KOPT-K1 (cell line): ENCODE results near the gene RAB37.

Experiments
- H3K27ac ChIP-seq: fragments of 200-600 bp; sonication (generic); 2 replicates; pipeline ENCODE4 v1.5.1; 2016; ENCODE audit warnings: antibody characterized with exemption, mild to moderate bottlenecking, low read depth, low read length; ENCODE audit not compliant: poor library complexity, severe bottlenecking
- H3K36me3 ChIP-seq: fragments of 200-600 bp; sonication (generic); 2 replicates; pipeline ENCODE4 v1.5.1; 2017; ENCODE audit warnings: antibody characterized with exemption, mild to moderate bottlenecking, low read length, moderate library complexity; ENCODE audit not compliant: insufficient read depth
- H3K9me3 ChIP-seq: fragments of 200-600 bp; sonication (generic); 2 replicates; pipeline ENCODE4 v1.5.1; 2017; ENCODE audit warnings: antibody characterized with exemption, low read length, mild to moderate bottlenecking; ENCODE audit not compliant: insufficient read depth, poor library complexity, severe bottlenecking

RAB37 gene

DNA sequence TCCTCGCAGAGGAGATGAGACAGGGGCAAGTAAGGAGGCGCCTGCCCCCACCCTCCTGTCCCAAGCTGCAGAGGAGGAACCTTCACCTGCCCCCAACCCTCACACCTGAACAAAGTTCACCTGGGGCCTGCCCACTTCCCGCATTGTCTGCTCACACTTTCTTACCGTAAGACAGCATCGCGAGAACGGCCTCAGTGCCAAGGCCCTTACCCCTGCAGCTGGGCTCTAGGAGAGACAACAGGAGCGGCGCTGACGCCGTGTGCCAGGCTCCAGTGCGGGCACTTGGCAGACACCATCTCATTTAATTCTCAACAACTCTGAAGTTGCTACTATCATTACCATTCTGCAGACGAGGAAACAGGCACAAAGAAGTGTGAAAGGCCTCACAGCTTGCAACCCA is 35.0 kb downstream of the RAB37 start:
- Histone ChIP-seq H3K36me3 (peaks cover 70% of the 10 kb centered on the region), H3K27ac (no peak overlapping the region)

DNA sequence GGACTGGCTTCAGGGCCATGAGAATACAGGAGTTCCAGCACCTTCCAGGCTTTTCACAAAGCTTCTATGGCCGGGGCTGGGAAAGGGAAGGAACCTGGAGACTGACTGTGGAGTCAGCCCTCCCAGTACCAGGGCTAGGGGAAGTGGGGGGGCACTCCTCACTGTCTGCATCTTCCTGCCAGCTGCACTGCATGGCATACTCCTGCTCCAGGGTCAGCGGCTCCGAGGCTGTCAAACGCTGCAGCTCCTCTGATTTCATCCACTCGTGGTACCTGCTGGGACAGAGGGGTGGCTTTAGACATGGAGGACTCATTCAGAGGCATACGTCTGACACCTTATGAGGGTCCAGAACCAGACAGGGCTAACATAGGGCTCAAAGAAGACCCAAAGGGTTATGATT is 36.4 kb downstream of the RAB37 start:
- no peak overlapping the region for H3K27ac ChIP-seq
- peaks cover 57% of the 10 kb centered on the region for H3K36me3 ChIP-seq
- H3K9me3 ChIP-seq = no peaks in the 10 kb centered on the region

More for the DNA sequence above, 35.0 kb downstream of the RAB37 start:
- H3K9me3 ChIP-seq = no peaks in the 10 kb centered on the region

DNA sequence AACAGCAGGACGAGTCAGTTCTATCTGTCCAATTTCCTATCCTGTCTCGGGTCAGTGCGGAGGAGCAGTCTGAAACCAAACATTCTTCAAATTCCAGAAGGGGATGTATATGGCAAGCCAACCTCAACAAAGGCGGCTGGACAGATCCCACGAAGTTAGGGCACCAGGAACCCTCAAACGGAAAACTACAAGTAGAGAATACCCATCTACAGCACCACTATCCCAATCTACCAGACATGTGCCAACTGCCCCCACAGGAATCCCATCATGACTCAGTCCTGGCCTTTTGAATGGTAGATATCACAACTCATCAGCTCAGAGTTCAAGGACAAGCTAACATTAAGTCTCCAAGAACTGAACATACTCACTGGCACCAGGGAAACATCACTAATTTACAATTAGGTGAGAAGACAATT is 36.8 kb downstream of the RAB37 start:
- peaks cover 55% of the 10 kb centered on the region for H3K36me3 ChIP-seq
- no peaks in the 10 kb centered on the region for H3K9me3 ChIP-seq
- no peak overlapping the region for H3K27ac ChIP-seq

DNA sequence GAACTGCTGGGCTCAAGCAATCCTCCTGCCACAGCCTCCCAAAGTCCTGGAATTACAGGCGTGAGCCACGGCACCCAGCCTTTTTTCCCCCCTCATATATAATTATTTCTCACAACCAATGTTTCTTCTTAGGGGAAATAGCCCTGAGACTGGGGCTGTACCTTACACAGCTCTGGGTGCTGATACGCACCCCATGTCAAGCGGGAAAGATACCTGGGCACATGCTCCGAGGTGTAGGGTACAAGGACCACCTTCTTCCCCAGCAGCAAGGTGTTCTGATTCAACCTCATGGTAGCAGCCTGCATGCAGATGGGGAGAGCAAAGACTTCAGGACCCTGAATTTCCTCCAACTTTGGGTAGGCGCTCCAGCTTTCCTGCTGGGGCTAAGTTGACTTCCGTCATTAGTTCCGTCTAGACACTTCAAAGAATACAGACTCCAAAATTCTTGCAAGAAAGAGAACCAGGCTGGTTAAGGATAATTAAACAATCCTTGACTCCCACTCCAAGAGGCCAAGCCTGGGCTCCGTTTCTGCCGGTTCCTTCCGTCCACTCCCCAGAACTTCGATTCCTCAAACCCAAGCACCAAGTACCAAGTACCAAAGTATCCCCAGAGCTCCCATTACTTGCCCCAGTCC is 38.5 kb downstream of the RAB37 start:
- H3K9me3 ChIP-seq = no peaks in the 10 kb centered on the region
- H3K36me3 ChIP-seq = peaks cover 55% of the 10 kb centered on the region
- H3K27ac ChIP-seq = peak overlapping the region; percentile 68

DNA sequence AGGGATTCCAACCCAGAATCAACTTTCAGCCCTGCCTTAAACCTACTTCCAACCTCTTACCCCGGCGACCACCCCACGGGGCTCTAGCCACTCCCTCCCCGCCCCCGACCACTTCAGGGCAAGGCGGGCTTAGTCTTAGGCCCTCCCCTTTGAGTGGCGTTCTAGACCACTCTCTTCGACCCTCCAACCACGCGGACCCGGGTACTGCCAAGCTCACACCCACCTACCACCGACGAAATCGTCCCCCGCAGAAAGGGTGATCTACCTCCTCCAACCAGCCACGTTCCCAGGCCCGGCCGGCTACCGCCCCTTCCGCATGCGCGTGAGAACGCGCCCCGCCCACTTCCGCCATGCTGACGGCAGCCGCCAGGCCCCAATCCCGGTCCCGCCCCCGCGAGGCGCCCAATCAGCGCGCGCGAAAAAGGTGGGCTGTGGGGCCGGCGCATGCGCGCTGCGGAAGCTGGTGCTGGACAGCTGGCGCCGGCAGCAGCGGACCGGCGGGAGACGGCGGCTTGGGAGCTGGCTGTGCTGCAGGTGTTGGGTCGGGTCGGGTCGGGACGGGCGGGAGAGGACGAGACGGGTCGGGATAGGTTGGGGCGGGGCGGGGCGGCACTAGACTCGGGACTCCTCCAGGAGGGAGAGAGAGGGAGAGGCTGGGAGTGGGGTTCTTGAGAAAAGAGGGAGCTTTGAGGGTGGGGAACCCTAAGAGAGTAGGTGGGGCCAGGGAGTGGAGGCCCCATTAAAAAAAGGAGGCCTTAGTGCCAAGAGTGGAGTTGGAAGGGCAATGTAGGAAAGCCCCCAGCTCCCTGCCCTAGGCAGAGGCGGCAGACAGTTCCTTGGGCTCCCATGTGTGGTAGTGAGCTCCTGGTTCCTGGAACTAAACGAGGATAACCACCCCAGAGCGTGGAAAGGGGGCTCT is 39.2 kb downstream of the RAB37 start, which contains the start of gene NAT9:
NAT9 (minus strand) TSS at position 302 of the 919 bp plus-strand sequence. CDS start 647 bp downstream, outside the sequence.
- Histone ChIP-seq H3K9me3 (no peaks in the 10 kb centered on the region), H3K36me3 (peaks cover 53% of the 10 kb centered on the region), H3K27ac (peak within 1 kb of the TSS; percentile 68)

DNA sequence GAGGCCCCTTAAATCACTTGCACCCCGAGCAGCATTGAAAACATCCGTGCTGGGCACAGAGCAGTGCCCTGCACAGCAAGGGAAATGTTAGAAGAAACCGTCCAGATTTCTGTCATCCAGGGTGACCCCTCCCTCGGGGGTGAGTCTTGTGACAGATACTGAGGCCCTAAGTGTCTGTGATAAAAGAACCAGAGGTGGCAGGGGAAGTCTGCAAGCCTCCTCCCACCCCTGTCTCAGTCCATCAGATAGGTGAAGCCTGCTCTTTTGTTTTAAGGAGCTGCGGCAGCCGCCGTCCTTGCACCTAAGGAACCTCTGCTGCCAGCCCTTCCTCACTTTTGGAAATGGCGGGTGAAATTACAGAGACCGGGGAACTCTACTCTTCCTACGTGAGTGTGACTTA is 39.9 kb downstream of the RAB37 start:
- no peaks in the 10 kb centered on the region for H3K9me3 ChIP-seq
- H3K27ac ChIP-seq = peak overlapping the region; percentile 68
- peaks cover 53% of the 10 kb centered on the region for H3K36me3 ChIP-seq

DNA sequence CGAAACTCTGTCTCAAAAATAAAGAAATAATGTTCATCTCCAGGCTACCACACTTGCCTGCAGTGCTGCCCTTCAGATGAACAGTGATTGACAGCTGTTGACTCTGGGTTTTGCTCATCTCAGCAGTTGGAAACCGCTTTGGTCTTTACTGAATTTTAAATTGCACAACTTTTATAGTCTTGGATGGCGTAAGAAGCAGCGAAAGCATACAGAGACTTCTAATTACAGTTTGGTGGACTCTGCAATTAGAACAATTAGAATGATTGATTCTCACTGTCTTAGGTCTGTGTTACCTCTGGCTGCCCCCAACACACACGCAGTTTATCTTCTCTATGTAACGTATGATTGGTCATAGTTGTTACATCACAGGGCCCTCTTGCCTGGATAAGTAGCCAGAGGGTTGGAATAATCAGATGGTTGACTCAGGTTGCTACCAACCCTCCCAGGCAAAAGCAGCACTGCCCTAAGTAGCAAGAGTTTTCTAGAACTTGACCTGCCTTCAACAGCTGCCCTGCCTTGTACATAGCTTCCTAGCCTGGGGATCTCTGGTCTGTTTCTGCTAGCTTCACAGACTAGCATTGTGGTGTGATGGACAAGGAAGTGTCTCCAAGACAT is 41.0 kb downstream of the RAB37 start:
- Histone ChIP-seq H3K36me3 (peaks cover 53% of the 10 kb centered on the region), H3K9me3 (no peaks in the 10 kb centered on the region), H3K27ac (no peak overlapping the region)

DNA sequence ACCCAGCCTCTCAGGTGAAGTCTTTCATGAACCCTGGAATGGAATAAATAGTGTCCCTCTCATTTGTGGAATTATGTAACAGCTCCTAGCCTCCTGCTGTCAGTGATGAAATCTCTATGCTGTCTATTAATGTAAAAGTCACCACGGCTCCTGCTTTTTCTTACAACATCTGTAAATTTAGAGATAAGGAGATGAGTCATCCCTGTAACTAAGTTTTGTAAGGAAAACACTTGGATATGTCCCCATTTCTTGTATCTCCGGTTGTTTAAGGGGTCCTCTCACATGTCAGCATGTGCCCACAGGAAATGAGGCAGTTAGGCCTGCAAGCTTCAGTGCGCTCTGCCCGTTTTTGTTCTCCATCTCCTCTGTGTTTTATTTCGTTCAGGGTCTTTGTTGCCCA is 41.9 kb downstream of the RAB37 start:
- Histone ChIP-seq H3K27ac (no peak overlapping the region), H3K9me3 (no peaks in the 10 kb centered on the region), H3K36me3 (peaks cover 48% of the 10 kb centered on the region)

DNA sequence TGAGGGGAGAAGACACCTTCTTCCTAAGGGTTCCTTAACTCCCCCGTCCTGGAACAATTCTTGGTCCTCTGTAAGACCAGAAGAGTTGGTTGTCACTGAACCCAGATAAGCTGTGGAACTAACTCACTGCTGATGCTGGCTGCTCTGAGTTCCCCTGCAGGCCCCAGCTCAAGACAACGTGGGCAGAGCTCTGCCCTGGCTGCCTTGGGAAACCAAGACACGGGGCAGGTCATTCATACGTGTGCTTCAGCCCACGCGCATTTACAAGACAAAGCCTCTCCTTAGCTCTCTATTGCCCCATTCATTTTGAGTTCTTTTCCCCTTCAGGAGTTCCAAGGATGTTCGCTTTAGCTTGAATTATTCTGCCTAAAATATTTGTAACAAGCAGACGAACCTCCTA is 42.4 kb downstream of the RAB37 start:
- Histone ChIP-seq H3K27ac (no peak overlapping the region), H3K9me3 (no peaks in the 10 kb centered on the region), H3K36me3 (peaks cover 46% of the 10 kb centered on the region)

DNA sequence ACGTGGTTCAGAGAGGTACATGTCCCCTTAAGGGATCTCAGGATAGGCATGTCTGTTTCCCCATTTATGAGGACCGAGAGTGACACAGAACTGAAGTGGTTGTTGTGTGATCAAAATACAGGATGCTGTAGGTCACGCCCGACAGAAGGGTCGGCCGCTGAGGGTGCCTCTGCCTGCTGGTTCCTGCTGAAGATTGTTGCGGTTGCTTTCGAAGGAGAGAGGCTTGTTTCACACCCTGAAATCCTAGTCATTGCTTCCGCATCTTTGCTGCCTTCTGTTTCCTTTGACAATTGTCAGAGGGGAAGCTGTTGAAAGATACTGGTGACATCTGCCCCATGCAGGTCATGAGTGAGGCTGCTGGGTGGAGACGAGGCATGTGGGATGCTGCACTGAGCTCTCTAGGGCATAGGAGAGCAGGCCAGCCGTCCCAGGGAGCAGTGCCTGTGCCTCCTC is 42.9 kb downstream of the RAB37 start:
- no peaks in the 10 kb centered on the region for H3K9me3 ChIP-seq
- H3K36me3 ChIP-seq = peaks cover 46% of the 10 kb centered on the region
- no peak overlapping the region for H3K27ac ChIP-seq

DNA sequence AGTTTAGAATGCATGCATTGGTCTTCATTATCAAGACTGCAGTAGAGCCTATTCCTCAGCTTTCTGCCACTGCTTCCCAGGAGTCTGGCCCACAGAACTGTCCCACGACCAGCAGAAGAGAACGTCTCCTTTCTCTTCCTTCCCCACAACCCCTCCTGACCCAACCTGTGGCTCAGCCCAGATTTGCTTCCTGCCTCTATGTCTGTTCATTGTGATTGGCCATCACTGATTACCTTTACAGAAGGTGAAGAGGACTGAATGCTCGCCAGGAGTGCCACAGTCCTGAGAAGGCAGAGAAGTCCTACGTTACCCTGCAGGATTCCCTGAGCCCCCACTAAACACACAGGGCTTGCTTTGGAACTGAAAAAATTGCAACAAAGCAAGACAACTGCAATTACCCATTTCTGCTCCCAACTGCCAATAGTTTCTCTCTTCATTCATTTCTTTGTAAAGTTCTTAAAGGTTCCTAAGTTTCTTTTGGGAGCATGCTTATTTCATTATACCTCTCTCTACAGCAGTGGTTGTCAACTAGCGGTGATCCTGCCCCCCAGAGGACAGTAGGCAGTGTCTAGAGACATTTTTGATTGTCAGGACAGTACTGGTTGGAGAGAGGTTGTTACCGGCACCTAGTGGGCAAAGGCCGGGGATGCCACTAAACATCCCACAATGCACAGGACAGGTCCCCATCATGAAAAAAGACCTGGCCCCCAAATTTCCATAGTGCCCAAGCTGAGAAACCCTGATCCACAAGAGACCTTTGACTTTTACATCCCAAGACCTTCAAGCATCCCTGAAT is 43.6 kb downstream of the RAB37 start:
- Histone ChIP-seq H3K36me3 (peaks cover 49% of the 10 kb centered on the region), H3K9me3 (no peaks in the 10 kb centered on the region), H3K27ac (no peak overlapping the region)

DNA sequence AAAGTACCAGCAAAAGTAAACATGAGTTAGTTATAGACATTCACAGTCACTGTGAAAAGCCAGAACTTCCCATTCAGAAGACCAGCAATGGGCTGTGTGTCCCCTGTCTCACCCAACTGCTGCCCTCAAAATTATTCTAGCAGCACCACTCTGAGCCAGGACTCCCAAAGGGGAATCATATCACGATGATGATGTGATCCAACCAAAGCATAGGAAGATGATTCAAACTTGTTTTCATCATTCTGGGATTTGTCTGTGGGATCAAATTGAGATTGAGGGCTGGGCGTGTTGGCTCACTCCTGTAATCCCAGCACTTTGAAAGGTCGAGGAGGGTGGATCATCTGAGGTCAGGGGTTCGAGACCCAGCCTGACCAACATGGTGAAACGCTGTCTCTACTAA is 45.5 kb downstream of the RAB37 start:
- no peaks in the 10 kb centered on the region for H3K9me3 ChIP-seq
- no peak overlapping the region for H3K27ac ChIP-seq
- H3K36me3 ChIP-seq = peaks cover 62% of the 10 kb centered on the region

DNA sequence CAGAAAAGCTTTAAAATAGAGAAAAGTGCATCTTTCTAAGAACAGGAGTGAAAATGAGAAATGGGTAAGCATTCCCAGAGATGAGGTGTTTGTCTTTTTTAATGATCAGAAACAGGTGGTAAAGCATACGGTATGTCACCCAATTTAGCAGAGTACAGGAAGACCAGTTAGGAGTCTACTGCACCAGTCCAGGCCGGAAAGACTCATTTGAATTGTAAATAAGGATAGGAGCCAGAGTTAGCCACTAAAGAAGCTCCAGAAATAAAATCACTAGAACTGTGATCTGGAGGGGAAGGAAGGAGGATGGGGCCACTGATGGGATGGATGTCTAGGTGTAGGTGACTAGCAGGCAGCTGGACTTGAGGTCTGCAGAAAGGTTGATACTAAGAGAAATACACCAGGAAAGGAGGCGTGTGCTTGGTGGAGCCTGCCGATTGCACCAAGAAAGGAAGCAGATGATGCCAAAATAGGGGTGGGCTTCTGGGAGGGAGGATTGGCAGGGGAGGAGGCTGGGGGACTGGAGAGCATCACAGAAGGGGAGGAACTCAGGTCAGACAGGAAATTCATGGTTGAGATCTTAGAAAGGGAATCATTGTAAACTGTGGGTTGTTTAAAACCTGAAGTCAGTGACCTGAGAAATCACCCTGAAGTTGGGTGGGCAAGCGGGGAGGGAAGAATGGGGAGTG is 47.2 kb downstream of the RAB37 start:
- Histone ChIP-seq H3K27ac (no peak overlapping the region), H3K9me3 (no peaks in the 10 kb centered on the region), H3K36me3 (peaks cover 71% of the 10 kb centered on the region)
